GM12878 (cell line): ENCODE data around the gene AADAC. TPM values are rescaled to one million over a fixed set of nuclear protein-coding genes. Genes with fewer than 3 reads are reported as not detected.

Experiments
- ATAC-seq: fragments of 200-7000 bp; cut with Tn5 transposase; 3 replicates; pipeline ENCODE4 v1.9.1; 2020; ENCODE audit warnings: mild to moderate bottlenecking, moderate library complexity
- BruUV-seq: library from RNA; stranded (reverse); fragments of 400-500 nt; replicated peaks from 2 replicates; lab custom pipeline; 2021; lab: Mats Ljungman, UMichigan
- CTCF ChIA-PET: fragments of 300-600 bp; sonication (Branson Sonifier 250); formaldehyde crosslinking; extraction: SDS; loops from one replicate; lab custom pipeline; 2021; ENCODE audit warnings: inconsistent platforms; lab: Yijun Ruan, JAX
- POLR2A ChIA-PET: fragments of 350-600 bp; formaldehyde crosslinking; extraction: SDS; loops from one replicate; lab custom pipeline; 2021; ENCODE audit warnings: inconsistent platforms; lab: Charles Lee
- RAD21 ChIA-PET: fragments of 300-600 bp; sonication (Branson Sonifier 250); formaldehyde crosslinking; loops from one replicate; lab custom pipeline; 2023; ENCODE audit warnings: antibody characterized with exemption; ENCODE audit not compliant: unreplicated experiment; lab: Charles Lee
- SMC1A ChIA-PET: fragments of 300-600 bp; sonication (Branson Sonifier 250); formaldehyde crosslinking; loops from one replicate; lab custom pipeline; 2023; ENCODE audit not compliant: unreplicated experiment, uncharacterized antibody; lab: Charles Lee
- DNase-seq: peaks from one replicate; pipeline ENCODE4 v3.0.0-alpha.2; 2011; ENCODE audit warnings: low read depth, low spot score
- FAIRE-seq: peaks from 3 replicates; lab custom pipeline; 2011; peaks lifted over from hg19 to GRCh38; lab: Jason Lieb, UNC
- H2AFZ ChIP-seq: 2 replicates; pipeline ENCODE4 v1.6.0; 2011; ENCODE audit warnings: low read depth, low read length, control low read depth; ENCODE audit not compliant: control insufficient read depth
- H3K27ac ChIP-seq: 2 replicates; pipeline ENCODE4 v1.5.1; 2011; ENCODE audit warnings: control low read depth; ENCODE audit not compliant: control insufficient read depth, insufficient read depth
- H3K27me3 ChIP-seq, 2 experiments: replicated peaks in 1 of 2; 2 replicates each; pipeline versions ENCODE4 v1.6.0 to v1.6.1; 2011; ENCODE audit warnings: low read length in 1 of 2; ENCODE audit not compliant: control insufficient read depth in 2 of 2, insufficient read depth in 2 of 2
- H3K36me3 ChIP-seq, 2 experiments: 2 replicates each; pipeline ENCODE4 v1.5.1; 2011; ENCODE audit warnings: low read length in 1 of 2; ENCODE audit not compliant: control insufficient read depth in 2 of 2, insufficient read depth in 2 of 2
- H3K4me1 ChIP-seq: 2 replicates; pipeline ENCODE4 v1.6.1; 2011; ENCODE audit warnings: mild to moderate bottlenecking, low read length, moderate library complexity, mixed read lengths; ENCODE audit not compliant: control insufficient read depth, insufficient read depth
- H3K4me2 ChIP-seq: 2 replicates; pipeline ENCODE4 v1.6.0; 2011; ENCODE audit warnings: control low read depth; ENCODE audit not compliant: control insufficient read depth, insufficient read depth
- H3K4me3 ChIP-seq: fragments of 200-600 bp; sonication (generic); 2 replicates; pipeline ENCODE4 v1.5.1; 2016
- H3K79me2 ChIP-seq: 2 replicates; pipeline ENCODE4 v1.6.0; 2011; ENCODE audit warnings: low read length; ENCODE audit not compliant: control insufficient read depth, insufficient read depth
- H3K9ac ChIP-seq: 2 replicates; pipeline ENCODE4 v1.8.0; 2011; ENCODE audit warnings: low read length, control low read depth, mixed read lengths; ENCODE audit not compliant: control insufficient read depth, insufficient read depth
- H3K9me3 ChIP-seq: replicated peaks from 3 replicates; pipeline ENCODE4 v1.5.1; 2011; ENCODE audit warnings: mild to moderate bottlenecking, low read length; ENCODE audit not compliant: control insufficient read depth, insufficient read depth
- H4K20me1 ChIP-seq: 2 replicates; pipeline ENCODE4 v1.6.0; 2011; ENCODE audit not compliant: control insufficient read depth, insufficient read depth
- BRCA1 ChIP-seq: IDR thresholded peaks from 2 replicates; pipeline ENCODE4 v1.6.1; 2011; ENCODE audit warnings: low read depth, low read length, improper control_type of control experiment
- CBX5 ChIP-seq: sonication (generic); IDR thresholded peaks from 2 replicates; pipeline ENCODE4 v1.6.1; 2016; ENCODE audit warnings: low read depth, moderate library complexity, mild to moderate bottlenecking, inconsistent platforms
- CREB1 ChIP-seq: IDR thresholded peaks from 2 replicates; pipeline ENCODE4 v1.6.1; 2012; ENCODE audit warnings: low read depth, mild to moderate bottlenecking, inconsistent platforms
- EP300 ChIP-seq, 2 experiments: fragments of 150-350 bp in 1 of 2; IDR thresholded peaks; 2 replicates each; pipeline ENCODE4 v1.6.1; 2011 to 2012; ENCODE audit warnings: low read depth in 2 of 2, low read length in 2 of 2, borderline replicate concordance in 1 of 2, improper control_type of control experiment in 1 of 2, inconsistent platforms in 1 of 2; ENCODE audit not compliant: control insufficient read depth in 1 of 2
- RELA ChIP-seq: fragments of 450-650 bp; IDR thresholded peaks from 2 replicates; pipeline ENCODE4 v1.8.0; 2014; ENCODE audit warnings: borderline replicate concordance; ENCODE audit not compliant: partially characterized antibody
- SREBF2 ChIP-seq: IDR thresholded peaks from 2 replicates; pipeline ENCODE4 v1.6.1; 2012; ENCODE audit warnings: mild to moderate bottlenecking, low read length
- SUPT20H ChIP-seq: IDR thresholded peaks from 2 replicates; pipeline ENCODE4 v1.6.1; 2011; ENCODE audit warnings: low read depth, mild to moderate bottlenecking, low read length, moderate library complexity, borderline replicate concordance; ENCODE audit not compliant: control insufficient read depth
- TBL1XR1 ChIP-seq: IDR thresholded peaks from 2 replicates; pipeline ENCODE4 v1.6.1; 2012; ENCODE audit warnings: low read depth, low read length, improper control_type of control experiment
- TCF3 ChIP-seq: IDR thresholded peaks from 2 replicates; pipeline ENCODE4 v1.6.1; 2012; ENCODE audit warnings: low read depth, mild to moderate bottlenecking, low read length, borderline replicate concordance; ENCODE audit not compliant: insufficient read depth
- YBX1 ChIP-seq: fragments of 450-650 bp; IDR thresholded peaks from 2 replicates; pipeline ENCODE4 v1.6.1; 2016; ENCODE audit warnings: antibody characterized with exemption
- WGBS: methylation state at CpG from one replicate; pipeline ENCODE4 v1.1.6; 2016; ENCODE audit warnings: low lambda C conversion rate; ENCODE audit not compliant: insufficient replicate concordance, insufficient coverage; ENCODE audit errors: missing lambda C conversion rate; 5-methylcytosine and 5-hydroxymethylcytosine counted together
- in situ Hi-C: fragments of 300-500 bp; cut with MboI; formaldehyde crosslinking; loops from 9 replicates; pipeline ENCODE4 v1.14.3; 2018; ENCODE audit warnings: mixed read lengths
- intact Hi-C: fragments of 100-400 bp; cut with micrococcal nuclease; formaldehyde crosslinking; loops from one replicate; pipeline ENCODE4 v1.14.2; 2022; ENCODE audit not compliant: unreplicated experiment
- polyA plus RNA-seq, 11 experiments: library from polyadenylated mRNA; depleted of rRNA in 4 of 11; unstranded in 6 of 11; stranded (reverse) in 5 of 11; fragments of >200 nt; fragmentation: Nextera tagmentation in 4 of 11; fragmentation: Illumina TruSeq in 1 of 11; extraction: Ambion mirVana in 4 of 11; extraction: Trizol in 1 of 11; gene quantifications; 1 replicate in 1 of 11; 2 replicates in 10 of 11; pipeline versions ENCODE4 v1.2.1 to v1.2.3, GENCODE V29; 2011 to 2016; ENCODE audit warnings: inconsistent platforms in 2 of 11, missing spikeins in 2 of 11, low read depth in 1 of 11
- total RNA-seq, 4 experiments: library from RNA; depleted of rRNA in 3 of 4; stranded (reverse); fragments of >200 nt in 3 of 4; fragmentation: Illumina TruSeq in 1 of 4; extraction: Trizol in 1 of 4; gene quantifications; 2 replicates each; pipeline versions ENCODE4 v1.2.1 to v1.2.3, GENCODE V29; 2013 to 2021
- TF ChIP-seq, protein P1 (sequence below): IDR thresholded peaks from 2 replicates; pipeline ENCODE4 v1.6.1; 2011; ENCODE audit warnings: borderline replicate concordance, low read depth, mild to moderate bottlenecking, moderate library complexity, mixed read lengths, low read length; ENCODE audit not compliant: insufficient read depth; ENCODE audit errors: extremely low read length
- TF ChIP-seq, protein P2 (sequence below): fragments of 450-650 bp; IDR thresholded peaks from 2 replicates; pipeline ENCODE4 v1.6.1; 2017; ENCODE audit warnings: mild to moderate bottlenecking, low read depth, inconsistent platforms; ENCODE audit not compliant: poor library complexity, severe bottlenecking
- TF ChIP-seq, protein P3 (sequence below): fragments of 450-650 bp; IDR thresholded peaks from 2 replicates; pipeline ENCODE4 v1.6.1; 2016; ENCODE audit warnings: mild to moderate bottlenecking
- TF ChIP-seq, protein P4 (sequence below): IDR thresholded peaks from 2 replicates; pipeline ENCODE4 v1.6.1; 2011; ENCODE audit warnings: mild to moderate bottlenecking, low read depth, low read length, moderate library complexity; ENCODE audit not compliant: insufficient replicate concordance
- TF ChIP-seq, protein P5 (sequence below): fragments of 450-650 bp; IDR thresholded peaks from 2 replicates; pipeline ENCODE4 v1.6.1; 2014; ENCODE audit warnings: mild to moderate bottlenecking

Gene AADAC
- total and polyA plus RNA-seq, 10 of the 15 experiments (the other 5 are each of a cell fraction or from before 2014, with no cell fraction given) = 0.13 TPM; not detected in 9

DNA sequence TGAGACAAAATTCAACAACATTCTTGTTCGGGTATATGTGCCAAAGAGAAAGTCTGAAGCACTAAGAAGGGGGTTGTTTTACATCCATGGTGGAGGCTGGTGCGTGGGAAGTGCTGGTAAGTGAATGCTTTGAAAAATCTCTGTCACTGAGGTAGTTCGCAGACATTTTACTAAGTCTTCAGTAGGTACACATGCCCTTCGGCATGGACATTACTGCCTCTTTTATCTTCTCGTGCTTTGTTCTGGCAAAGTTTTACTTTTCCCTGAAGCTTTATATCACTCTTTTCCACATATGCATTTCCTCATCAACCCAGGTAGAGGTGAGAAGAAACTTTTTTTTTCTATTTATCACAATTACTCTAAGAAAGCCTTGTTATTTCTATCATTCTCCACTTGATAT, 3.6 kb downstream of the AADAC start:
- Histone ChIP-seq H3K9ac (no peak overlapping the region), H4K20me1 (no peaks in the 10 kb centered on the region), H2AFZ (no peak overlapping the region), H3K9me3 (no peaks in the 10 kb centered on the region), H3K4me3 (no peak overlapping the region), H3K27me3 (no peaks in the 10 kb centered on the region; a peak in 1 of 4 replicates), H3K79me2 (no peaks in the 10 kb centered on the region), H3K36me3 (no peaks in the 10 kb centered on the region), H3K4me2 (no peak overlapping the region), H3K4me1 (no peaks in the 10 kb centered on the region), H3K27ac (no peak overlapping the region)
- no peak for FAIRE-seq
- WGBS = 37% methylated on average over 5 of the region's 5 CpGs
- DNase-seq = no peak
- RAD21 ChIA-PET = no interaction called here
- intact Hi-C loops = no loop called here
- in situ Hi-C loops = no loop called here
- CTCF ChIA-PET = no interaction called here
- ATAC-seq = no peak
- TF ChIP-seq, protein P1, sequence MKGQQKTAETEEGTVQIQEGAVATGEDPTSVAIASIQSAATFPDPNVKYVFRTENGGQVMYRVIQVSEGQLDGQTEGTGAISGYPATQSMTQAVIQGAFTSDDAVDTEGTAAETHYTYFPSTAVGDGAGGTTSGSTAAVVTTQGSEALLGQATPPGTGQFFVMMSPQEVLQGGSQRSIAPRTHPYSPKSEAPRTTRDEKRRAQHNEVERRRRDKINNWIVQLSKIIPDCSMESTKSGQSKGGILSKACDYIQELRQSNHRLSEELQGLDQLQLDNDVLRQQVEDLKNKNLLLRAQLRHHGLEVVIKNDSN = no peak
- no peak for TF ChIP-seq CBX5
- TF ChIP-seq BRCA1 = no peak
- TF ChIP-seq, protein P2, sequence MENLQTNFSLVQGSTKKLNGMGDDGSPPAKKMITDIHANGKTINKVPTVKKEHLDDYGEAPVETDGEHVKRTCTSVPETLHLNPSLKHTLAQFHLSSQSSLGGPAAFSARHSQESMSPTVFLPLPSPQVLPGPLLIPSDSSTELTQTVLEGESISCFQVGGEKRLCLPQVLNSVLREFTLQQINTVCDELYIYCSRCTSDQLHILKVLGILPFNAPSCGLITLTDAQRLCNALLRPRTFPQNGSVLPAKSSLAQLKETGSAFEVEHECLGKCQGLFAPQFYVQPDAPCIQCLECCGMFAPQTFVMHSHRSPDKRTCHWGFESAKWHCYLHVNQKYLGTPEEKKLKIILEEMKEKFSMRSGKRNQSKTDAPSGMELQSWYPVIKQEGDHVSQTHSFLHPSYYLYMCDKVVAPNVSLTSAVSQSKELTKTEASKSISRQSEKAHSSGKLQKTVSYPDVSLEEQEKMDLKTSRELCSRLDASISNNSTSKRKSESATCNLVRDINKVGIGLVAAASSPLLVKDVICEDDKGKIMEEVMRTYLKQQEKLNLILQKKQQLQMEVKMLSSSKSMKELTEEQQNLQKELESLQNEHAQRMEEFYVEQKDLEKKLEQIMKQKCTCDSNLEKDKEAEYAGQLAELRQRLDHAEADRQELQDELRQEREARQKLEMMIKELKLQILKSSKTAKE = no peak
- TF ChIP-seq TBL1XR1 = no peak
- TF ChIP-seq, protein P3, sequence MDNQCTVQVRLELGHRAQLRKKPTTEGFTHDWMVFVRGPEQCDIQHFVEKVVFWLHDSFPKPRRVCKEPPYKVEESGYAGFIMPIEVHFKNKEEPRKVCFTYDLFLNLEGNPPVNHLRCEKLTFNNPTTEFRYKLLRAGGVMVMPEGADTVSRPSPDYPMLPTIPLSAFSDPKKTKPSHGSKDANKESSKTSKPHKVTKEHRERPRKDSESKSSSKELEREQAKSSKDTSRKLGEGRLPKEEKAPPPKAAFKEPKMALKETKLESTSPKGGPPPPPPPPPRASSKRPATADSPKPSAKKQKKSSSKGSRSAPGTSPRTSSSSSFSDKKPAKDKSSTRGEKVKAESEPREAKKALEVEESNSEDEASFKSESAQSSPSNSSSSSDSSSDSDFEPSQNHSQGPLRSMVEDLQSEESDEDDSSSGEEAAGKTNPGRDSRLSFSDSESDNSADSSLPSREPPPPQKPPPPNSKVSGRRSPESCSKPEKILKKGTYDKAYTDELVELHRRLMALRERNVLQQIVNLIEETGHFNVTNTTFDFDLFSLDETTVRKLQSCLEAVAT = no peak
- TF ChIP-seq, protein P4, sequence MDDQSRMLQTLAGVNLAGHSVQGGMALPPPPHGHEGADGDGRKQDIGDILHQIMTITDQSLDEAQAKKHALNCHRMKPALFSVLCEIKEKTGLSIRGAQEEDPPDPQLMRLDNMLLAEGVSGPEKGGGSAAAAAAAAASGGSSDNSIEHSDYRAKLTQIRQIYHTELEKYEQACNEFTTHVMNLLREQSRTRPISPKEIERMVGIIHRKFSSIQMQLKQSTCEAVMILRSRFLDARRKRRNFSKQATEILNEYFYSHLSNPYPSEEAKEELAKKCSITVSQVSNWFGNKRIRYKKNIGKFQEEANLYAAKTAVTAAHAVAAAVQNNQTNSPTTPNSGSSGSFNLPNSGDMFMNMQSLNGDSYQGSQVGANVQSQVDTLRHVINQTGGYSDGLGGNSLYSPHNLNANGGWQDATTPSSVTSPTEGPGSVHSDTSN = no peak
- TF ChIP-seq TCF3 = no peak
- TF ChIP-seq YBX1 = no peak
- TF ChIP-seq, protein P5, sequence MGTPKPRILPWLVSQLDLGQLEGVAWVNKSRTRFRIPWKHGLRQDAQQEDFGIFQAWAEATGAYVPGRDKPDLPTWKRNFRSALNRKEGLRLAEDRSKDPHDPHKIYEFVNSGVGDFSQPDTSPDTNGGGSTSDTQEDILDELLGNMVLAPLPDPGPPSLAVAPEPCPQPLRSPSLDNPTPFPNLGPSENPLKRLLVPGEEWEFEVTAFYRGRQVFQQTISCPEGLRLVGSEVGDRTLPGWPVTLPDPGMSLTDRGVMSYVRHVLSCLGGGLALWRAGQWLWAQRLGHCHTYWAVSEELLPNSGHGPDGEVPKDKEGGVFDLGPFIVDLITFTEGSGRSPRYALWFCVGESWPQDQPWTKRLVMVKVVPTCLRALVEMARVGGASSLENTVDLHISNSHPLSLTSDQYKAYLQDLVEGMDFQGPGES = no peak
- TF ChIP-seq CREB1 = no peak
- no peak for TF ChIP-seq SREBF2
- no peak for TF ChIP-seq SUPT20H
- no peak for TF ChIP-seq EP300 (IDR thresholded peaks at IDR 0.05; ENCODE audit: borderline replicate concordance in 1 of 2, control insufficient read depth in 1 of 2, low read depth in 2 of 2, low read length in 2 of 2)
- TF ChIP-seq RELA = no peak
- SMC1A ChIA-PET = no interaction called here
- no TSS peak for BruUV-seq
- POLR2A ChIA-PET = no interaction called here
